EL (cell line): ENCODE measurements around the gene RAD50.
"Not testable (repeated sequence)": the region's sequence is repeated elsewhere in the genome, so short reads cannot be mapped to it uniquely, and the experiment has no call there.

Source experiments
- DNase-seq: peaks from one replicate; pipeline ENCODE4 v3.0.0-alpha.2; 2016

The RAD50 gene

DNA sequence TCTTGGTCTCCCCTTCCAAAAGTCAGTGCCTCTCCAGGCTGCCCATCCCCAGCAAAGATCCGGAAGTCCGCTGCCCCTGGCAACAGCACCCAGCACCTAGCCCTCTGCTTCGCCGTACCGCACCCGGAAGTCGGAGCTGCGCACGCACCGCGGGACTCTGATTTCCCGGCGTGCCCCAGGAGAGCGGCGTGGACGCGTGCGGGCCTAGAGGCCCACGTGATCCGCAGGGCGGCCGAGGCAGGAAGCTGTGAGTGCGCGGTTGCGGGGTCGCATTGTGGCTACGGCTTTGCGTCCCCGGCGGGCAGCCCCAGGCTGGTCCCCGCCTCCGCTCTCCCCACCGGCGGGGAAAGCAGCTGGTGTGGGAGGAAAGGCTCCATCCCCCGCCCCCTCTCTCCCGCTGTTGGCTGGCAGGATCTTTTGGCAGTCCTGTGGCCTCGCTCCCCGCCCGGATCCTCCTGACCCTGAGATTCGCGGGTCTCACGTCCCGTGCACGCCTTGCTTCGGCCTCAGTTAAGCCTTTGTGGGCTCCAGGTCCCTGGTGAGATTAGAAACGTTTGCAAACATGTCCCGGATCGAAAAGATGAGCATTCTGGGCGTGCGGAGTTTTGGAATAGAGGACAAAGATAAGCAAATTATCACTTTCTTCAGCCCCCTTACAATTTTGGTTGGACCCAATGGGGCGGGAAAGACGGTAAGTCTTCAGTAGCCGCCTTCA, at the start of gene RAD50:
RAD50 (plus strand) TSS at position 215 of the 715 bp plus-strand sequence; CDS start at position 563, 348 bp downstream.
- DNase-seq: peak; percentile 93

DNA sequence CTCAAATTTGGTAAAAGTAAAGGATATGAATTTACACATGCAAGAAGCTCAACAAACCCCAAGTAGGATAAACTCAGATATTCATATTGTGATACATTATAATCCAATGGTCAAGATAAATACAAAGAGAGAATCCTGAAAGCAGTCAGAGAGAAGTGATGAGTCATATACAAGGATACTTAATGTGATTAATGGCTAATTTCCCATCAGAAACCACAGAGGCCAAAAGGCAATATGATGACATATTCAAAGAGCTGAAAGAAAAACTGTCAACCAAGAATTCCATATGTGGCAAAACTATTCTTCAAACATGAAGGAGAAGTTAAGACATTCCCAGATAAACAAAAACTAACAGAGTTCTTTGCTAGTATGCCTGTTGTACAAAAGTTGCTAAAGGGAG, 46.7 kb upstream of the RAD50 start:
- DNase-seq: peak; percentile 92

DNA sequence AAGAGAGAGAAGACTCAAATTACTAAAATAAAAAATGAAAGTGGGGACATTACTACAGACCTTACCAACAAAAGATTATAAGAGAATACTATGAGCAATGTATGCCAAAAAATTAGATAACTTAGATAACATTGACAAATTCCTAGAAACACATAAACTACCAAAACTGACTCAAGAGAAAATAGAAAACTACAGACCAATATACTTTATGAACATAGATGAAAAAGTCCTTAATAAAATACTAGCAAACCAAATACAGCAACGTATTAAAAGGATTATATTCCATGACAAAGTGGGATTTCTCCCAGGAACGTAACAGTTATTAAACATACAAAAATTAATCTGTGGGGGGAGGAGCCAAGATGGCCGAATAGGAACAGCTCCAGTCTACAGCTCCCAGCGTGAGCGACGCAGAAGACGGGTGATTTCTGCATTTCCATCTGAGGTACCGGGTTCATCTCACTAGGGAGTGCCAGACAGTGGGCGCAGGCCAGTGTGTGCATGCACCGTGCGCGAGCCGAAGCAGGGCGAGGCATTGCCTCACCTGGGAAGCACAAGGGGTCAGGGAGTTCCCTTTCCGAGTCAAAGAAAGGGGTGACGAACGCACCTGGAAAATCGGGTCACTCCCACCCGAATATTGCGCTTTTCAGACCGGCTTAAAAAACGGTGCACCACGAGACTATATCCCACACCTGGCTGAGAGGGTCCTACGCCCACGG, 43.0 kb upstream of the RAD50 start:
- not testable (repeated sequence) for DNase-seq

DNA sequence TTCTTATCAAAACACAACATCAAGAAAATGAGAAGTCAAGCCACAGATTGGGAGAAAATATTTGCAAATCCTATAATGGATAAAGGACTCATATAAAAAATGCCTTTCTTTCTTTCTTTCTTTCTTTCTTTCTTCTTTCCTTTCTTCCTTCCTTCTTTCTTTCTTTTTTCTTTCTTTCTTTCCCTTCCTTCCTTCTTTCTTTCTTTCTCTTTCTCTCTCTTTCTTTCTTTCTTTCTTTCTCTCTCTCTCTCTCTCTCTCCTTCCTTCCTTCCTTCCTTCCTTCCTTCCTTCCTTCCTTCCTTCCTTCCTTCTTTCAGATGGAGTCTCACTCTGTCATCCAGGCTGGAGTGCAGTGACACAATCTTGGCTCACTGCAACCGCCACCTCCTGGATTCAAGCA, 34.7 kb upstream of the RAD50 start:
- not testable (repeated sequence) for DNase-seq

DNA sequence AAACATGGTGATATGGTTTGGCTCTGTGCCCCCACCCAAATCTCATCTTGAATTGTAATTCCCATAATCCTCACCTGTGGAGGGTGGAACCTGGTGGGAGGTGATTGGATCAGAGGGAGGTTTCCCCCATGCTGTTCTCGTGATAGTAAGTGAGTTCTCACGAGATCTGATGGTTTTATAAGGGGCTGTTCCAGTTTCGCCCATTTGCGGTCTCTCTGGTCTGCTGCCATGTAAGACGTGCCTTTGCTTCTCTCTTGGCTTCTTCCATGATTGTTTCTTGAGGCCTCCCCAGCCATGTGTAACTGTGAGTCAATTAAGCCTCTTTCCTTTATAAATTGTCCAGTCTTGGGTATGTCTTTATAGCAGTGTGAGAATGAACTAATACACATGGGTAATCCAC, 31.9 kb upstream of the RAD50 start:
- not testable (repeated sequence) for DNase-seq

DNA sequence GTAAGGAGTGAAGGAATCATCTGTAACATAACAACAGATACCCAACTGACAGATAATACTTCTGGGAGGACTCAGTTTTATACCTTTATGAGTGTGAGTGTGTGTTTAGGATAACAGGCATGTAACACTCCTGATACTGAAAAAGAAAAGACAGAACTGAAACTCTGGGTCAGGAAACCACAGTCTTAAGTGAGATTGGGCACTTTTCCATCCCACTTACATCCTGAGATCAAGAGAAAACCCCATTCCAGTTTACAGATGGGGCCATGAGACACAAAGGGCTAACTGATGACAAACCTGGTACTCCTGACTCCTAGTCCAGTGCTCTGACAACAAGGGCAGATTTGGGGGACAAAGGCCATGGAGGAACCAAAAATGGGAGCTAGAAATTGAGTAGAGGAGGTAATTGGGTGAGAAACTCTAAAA, 31.5 kb upstream of the RAD50 start:
- no peak for DNase-seq

DNA sequence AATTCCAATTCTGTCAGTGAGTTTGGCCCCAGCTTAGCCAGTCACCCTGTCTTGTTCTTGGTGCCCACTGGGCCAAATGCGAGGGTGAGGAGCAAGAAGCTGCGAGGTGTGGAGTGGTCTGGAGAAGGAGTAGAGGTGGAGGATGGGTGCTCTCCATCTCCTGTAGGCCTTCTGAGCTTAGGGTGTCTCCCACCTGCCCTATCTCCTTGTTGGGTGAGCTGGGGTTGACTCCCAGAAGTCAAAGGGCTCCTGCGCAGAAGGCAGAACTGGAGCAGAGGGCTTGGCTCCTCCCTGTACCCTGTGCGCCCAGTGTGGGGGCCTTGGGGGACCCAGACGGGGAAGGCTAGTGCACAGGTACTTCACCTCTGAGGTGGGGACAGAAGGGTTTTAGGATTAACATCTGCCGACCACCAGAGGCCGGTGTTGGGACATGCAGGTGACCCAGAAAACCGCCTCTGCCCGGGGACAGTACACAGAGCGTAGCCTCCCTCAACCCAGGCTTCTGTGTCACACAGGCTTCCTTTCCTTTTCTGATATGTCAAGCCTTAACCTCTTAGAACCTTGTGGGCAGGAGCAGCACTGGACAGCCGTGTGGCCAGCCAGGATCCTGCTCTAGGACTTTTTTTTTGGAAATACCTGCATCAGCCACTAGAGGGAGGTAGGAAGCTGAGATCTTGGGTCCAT, 30.3 kb upstream of the RAD50 start:
- peak; percentile 68 for DNase-seq

DNA sequence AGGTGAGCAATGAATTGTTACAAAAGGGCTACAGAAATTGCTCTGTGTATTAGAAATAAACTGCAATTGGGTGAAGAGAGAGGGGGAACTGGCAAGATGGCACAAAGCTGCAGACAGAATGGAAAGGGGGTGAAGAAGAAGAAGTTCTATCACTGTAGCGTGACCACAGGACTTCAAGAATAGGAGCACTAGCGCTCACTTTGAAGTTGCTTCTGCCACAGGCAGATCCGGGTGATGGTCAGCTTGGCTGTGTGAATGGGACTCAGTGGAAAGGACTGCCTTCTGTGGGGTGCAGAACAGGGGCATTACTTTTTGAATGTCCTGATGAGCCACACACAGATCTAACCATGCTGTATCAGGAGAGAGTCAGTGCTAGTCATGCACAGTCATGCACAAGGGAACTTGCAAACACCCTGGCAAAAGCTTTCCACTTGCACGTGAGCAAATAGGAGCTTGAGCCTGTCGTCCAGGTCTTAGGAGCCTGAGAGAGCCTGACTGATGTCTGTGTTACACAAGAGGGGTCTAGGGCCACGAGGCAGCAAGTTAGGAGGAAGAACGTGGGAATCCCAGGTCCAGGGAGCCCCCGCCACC, 29.7 kb upstream of the RAD50 start:
- no peak for DNase-seq

DNA sequence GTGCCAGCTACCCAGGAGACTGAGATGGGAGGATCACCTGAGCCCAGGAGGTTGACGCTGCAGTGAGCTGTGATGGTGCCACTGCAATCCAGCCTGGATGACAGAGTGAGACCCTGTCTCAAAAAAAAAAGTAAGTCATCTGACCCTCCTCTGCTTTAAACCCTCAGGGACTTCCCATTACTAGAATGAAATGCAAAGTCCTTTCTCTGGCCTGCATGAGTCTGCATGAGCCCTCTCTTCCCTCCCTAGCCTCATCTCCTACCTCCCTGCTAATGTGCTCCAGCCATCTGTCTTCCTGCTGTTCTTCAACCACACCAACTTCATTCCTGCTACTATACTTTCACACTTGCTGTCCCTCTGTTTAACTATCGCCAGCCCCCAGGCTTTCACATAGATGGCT, 28.8 kb upstream of the RAD50 start:
- DNase-seq: no peak

DNA sequence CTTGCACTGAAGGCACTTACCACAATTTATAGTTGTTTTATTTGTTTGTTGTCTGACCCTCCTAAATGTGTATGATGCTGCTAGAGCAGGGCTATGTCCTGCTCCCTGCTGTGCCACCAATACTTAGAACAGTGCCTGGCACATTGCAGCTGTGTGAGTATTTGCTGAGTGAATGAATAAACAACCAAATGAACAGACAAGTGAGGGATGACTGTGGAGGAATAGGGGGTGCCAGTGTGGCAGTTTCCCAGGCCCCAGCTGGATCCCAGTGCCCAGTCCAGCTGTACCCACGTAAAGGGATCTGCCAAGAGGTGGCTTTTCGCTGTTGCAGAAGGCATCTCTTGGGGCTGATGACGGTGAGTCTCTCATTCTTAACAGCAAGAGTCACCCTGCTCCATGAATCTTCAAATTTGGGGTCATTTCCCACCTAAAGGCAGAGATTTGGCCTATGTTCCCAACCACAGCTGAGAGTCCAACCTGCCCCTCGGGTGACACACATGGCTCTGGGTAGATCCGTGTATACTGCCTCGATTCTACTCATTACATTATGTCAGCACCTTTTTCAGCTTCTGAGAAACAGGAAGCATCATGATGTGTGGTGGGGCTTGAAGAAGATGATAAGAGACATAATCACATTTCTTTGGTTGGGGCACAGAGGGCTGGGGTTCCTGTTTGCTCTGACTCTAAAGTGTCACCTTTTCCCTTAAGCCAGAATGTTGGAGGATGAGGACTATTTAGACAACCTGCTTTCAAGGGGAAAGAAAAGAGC, 27.7 kb upstream of the RAD50 start:
- DNase-seq: no peak

DNA sequence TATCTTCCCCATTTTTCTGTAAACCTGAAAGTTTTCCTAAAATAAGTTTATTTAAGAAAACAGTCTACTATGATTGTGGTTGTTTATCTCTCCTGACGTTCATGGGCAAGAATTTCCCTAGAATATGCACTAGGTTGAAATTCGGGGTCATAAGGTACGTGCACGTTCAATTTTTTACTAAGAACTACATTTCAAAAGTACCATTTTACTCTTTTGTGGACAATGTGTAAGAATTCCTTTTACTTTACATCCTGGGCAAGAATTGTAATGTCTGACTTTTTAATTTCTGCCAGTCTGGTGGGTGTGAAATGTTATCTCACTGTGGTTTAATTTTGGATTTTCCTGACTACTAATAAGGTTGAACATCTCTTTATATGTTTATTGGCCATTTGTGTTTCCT, 25.8 kb upstream of the RAD50 start:
- DNase-seq: no peak

DNA sequence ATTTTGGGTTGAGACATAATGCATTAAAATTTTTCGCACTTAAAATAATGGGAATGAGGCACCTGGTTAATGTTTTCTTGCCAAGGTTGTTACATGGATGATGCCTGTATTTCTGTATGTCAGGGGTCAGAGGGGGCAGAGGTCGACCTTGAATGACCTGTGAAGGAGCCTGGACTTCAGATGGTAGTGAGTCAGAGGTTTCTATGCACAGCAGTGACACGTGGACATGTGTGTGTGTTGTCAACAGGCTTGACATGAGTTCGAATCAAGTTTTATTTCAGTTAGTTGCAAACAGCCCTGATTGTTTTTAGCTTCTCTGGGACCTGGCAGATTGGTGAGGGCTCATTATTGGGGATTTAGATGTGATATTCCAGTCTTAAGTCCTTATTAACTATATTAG, 17.1 kb upstream of the RAD50 start:
- no peak for DNase-seq

DNA sequence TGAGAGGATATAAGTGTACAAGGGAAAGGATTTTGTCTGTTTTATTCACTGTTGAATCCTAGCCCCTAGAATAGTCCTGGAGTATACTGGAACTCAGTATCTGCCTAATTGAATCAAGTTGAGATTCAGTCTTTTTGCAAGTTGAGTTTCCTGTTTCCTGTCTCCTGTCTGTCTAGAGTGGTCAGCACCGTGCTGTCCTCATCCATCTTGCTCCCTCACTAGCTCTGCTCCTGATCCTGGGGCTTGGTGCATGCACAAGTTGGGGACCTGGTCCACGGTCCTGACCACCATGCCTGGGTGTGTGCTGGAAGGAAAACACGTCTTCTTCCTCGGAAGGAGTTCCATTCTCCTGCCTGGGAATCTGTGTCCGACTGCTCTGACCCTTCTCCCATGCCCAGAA, 16.6 kb upstream of the RAD50 start:
- DNase-seq: no peak

DNA sequence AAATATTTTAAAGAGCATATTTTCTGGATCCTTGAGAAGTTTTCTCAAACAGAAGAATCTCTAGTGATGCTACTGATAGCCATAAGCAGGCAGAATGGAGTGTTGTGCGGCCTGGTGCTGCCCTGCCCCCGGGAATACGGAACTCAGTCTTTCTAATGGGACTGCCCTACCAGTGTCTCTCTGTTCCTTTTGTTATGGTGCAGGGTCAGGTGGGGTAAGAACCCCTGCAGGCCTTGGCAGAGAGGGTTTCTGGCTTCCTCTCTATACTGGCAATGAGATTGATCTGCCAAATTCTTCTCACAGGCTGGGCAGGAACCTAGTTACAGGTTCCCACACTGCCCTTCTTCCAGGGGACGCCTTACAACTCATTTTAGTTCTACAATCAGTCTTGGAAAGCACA, 16.0 kb upstream of the RAD50 start:
- DNase-seq: no peak

DNA sequence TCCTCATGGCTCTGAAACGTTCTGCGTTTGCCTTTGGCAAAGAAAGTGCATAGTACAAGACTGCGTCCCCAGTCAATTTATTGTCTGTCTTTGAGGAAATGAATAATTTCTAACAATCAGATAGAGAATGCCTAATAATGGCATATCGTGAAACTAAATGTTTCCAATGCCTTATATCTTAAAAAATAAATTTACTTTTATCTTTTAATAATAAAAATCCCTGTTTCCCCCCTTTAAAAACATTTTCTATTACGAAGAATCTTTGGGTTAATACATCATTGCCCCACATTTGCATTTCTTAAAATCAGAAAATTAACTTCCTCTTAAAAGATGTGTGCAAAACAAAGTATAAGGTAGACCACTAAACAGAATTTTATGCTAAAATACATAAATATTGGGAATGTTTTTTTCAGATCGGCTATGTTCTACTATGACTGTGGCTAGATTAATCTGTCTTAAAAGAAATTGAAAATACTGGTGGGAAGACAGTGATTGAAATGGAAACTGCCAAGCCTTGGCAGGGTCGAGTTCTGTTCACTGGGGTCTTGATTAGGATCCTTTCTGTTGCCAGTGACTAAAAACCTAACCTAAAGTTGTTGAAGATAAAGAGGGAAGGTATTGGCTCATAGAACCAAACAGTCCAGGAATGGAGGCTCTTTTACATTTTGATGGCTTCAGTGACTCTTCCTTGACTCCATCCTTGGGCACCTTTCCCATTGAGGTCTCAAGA, 13.1 kb upstream of the RAD50 start, which contains the start of gene IL5:
IL5 (minus strand) TSS at position 51 of the 730 bp plus-strand sequence; CDS start at position 7, 44 bp downstream.
- no peak for DNase-seq

DNA sequence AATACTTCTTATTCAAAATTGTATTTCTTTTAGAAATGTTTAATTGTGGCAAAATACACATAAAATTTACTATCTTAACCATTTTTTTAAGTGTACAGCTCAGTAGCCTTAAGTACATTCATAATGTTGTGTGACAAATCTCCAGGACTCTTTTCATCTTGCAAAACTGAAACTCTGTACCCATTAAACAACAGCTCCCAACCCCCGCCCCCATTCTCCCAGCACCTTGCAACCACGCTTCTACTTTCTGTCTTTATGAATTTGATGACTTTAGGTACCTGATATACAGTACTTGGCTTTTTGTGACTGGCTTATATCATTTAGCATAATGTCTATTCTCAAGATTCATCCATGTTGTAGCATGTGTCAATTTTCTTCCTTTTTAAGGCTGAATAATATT, 10.7 kb upstream of the RAD50 start:
- DNase-seq: no peak

DNA sequence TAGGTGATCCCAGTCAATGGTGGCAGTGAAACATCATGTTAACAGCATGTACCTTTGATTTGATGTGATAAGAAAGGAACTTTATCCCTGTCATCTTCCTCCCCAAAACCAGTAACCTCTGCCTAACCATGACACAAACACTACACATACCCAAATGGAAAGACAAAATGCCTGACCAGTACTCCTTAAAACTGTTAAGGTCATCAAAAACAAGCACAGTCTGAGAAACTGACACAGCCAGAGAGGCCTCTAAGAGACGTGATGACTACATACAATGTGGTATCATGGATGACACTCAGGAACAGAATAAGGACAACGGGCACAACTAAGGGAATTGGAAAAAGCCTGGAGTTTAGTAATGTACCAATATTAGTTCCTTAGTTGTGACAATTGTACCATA, 9.5 kb upstream of the RAD50 start:
- DNase-seq: no peak

DNA sequence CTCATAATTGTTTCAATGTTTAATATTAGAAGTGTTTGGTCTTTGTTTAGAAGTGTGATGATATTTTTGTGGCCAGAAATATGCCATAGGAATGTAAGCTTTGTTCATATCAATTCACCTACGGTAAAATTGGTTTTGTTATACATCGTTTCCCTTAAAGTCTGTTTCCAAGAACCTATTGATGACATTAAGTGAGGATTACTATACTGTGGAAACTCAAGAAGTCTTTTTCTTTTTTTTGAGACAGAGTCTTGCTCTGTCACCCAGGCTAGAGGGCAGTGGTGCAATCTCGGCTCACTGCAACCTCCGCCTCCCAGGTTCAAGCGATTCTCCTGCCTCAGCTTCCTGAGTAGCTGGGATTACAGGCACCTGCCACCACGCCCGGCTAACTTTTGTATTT, 7.9 kb upstream of the RAD50 start:
- DNase-seq: not testable (repeated sequence)

DNA sequence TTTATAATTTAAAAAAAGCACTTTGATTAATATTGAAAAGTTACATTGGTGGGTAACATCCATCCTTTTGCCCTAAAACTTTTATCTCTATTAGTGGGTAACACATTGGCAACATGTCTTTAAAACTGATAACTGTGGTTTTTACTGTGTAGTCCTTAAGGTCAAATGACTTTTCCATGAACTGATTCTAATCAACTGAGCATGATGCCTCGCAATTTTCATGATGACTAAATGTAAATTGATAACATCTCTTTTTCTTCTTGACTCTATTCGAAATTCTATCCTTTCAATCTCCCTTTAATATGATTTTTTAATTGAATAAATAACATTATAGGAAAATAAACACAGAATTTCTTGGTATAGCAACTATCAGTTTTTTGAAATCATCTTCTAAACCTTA, 7.2 kb upstream of the RAD50 start:
- DNase-seq: no peak

DNA sequence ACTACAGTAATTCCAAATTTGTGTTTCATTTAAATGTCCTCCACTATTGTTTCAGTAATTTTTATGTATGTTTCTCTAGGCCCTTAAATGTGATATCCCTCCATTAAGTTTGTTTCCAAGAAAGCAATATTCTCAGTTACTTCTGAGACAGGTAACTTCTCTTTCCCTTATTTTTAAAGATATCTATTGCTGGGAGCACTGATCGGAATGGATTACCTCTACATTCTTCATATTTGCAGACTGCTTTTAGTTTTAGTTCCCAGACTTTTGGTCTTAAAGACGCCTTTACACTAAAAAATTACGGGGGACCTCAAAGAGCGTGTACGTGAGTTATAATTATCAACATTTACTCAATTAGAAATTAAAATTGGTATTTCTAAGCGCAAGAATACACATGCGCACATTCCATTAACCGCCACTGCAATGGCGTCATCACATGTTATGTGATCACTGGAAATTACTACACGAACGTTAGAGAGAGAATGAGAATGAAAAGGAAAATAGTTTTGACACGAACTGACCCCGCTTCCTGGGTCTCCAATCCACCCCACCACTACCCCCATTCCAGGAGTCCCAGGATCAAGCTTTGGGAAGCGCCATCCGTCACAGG, 519 bp upstream of the RAD50 start:
- DNase-seq: no peak

DNA sequence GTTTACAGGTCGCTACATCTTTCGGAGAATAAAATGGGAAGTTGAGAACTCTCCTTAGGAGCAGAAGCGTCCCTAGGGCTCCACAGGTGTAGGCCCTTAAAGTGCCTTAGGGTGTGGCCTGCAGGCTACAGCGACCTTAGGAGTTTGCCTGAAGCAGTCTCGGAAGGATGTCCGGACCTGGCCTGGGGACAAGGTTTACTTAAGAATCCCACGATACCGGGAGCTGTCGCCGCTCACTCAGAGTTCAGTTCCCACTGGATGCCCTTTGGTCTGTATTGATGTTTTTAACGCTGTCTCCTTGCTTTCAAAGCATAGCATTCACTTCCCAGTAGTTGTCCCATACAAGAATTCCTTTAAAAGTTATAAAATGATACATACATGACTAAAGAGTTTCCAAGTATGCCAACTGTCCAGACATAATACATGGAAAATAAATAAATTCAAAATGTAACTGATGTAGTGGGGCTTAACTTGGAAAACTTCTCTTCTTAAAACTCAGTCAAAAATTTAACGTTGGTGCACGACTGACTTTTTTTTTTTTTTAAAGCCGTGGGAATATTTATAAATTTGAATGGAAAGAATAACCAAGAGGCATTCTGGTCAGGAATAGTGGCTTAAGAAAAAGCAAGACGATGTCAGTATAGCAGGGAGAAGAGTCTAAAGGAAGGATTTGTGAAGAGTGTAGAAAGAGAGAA, 848 bp downstream of the RAD50 start:
- DNase-seq: peak; percentile 44
